Activated CD8-positive, alpha-beta T cell treated with anti-CD3 and anti-CD28 coated beads for 36 hours (primary cell): ENCODE results near the gene ACAD11. TPM values are rescaled to one million over a fixed set of nuclear protein-coding genes. Genes with fewer than 3 reads are reported as not detected.

Source experiments
- ATAC-seq: fragments of 200-7000 bp; cut with Tn5 transposase; one replicate; pipeline ENCODE4 v1.10.0; 2021; ENCODE audit warnings: mild to moderate bottlenecking, moderate library complexity
- CTCF ChIA-PET: fragments of 350-600 bp; sonication (Branson Sonifier 250); formaldehyde crosslinking; loops from one replicate; lab custom pipeline; 2021; ENCODE audit warnings: antibody characterized with exemption; lab: Charles Lee
- POLR2A ChIA-PET: fragments of 350-600 bp; sonication (Branson Sonifier 250); formaldehyde crosslinking; loops from one replicate; lab custom pipeline; 2021; ENCODE audit warnings: antibody characterized with exemption; lab: Charles Lee
- DNase-seq: peaks from one replicate; pipeline ENCODE4 v3.0.0-alpha.2; 2020
- H3K27ac Mint-ChIP-seq: one replicate; pipeline ENCODE4 v1.8.0; 2021; ENCODE audit warnings: mild to moderate bottlenecking, mixed read lengths
- H3K27me3 Mint-ChIP-seq: one replicate; pipeline ENCODE4 v1.8.0; 2021; ENCODE audit warnings: mixed read lengths
- H3K36me3 Mint-ChIP-seq: one replicate; pipeline ENCODE4 v1.8.0; 2021; ENCODE audit warnings: low read depth, mixed read lengths
- H3K4me1 Mint-ChIP-seq: one replicate; pipeline ENCODE4 v1.8.0; 2021; ENCODE audit warnings: low read depth, mixed read lengths
- H3K4me3 Mint-ChIP-seq: one replicate; pipeline ENCODE4 v1.8.0; 2021; ENCODE audit warnings: mild to moderate bottlenecking, moderate library complexity, mixed read lengths
- H3K9me3 Mint-ChIP-seq: one replicate; pipeline ENCODE4 v1.8.0; 2021; ENCODE audit warnings: mixed read lengths
- intact Hi-C: fragments of 100-400 bp; cut with micrococcal nuclease; formaldehyde crosslinking; loops from one replicate; pipeline ENCODE4 v1.10.0; 2022
- total RNA-seq, 2 experiments: library from RNA; stranded (reverse); gene quantifications; one replicate each; pipeline ENCODE4 v1.2.3, GENCODE V29; 2021
- TF ChIP-seq, protein P1 (sequence below): fragments of 200-600 bp; IDR thresholded peaks from one replicate; pipeline ENCODE4 v1.8.0; 2022; ENCODE audit warnings: antibody characterized with exemption, mild to moderate bottlenecking

ACAD11 gene
- total RNA-seq, 2 experiments from 2014 or later, result 20.6 to 22.3 TPM

DNA sequence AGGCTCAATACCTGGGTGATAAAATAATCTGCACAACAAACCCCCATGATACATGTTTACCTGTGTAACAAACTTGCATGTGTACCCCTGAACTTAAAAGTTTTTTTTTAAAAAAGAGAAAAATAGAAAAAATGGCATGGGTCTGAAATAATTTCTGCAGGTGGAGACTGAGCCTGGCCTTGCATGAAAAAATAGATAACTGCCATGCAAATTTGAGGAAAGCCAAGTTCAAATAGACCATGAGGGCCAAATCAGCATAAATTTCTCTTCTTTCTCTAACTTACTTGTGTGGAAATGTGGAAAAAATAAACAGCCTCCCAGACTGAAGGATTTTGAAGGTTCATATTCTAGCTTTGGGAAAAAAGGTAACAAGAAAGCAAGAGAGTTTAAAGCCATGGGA lies 63.3 kb downstream of the ACAD11 start:
- Mint-ChIP-seq H3K36me3 (peaks cover 38% of the 10 kb centered on the region), H3K27ac (no peak overlapping the region), H3K4me3 (no peak overlapping the region), H3K27me3 (no peaks in the 10 kb centered on the region), H3K9me3 (no peaks in the 10 kb centered on the region), H3K4me1 (peaks cover 5% of the 10 kb centered on the region)
- intact Hi-C loops, result no loop called here
- CTCF ChIA-PET, result interaction anchor here (1.5 kb wide), 1 partner anchor 60 kb away, joined by 5 read pairs; no protein-coding TSS in a partner anchor
- DNase-seq (no peak), ATAC-seq (no peak)
- POLR2A ChIA-PET, result no interaction called here
- TF ChIP-seq, protein P1, sequence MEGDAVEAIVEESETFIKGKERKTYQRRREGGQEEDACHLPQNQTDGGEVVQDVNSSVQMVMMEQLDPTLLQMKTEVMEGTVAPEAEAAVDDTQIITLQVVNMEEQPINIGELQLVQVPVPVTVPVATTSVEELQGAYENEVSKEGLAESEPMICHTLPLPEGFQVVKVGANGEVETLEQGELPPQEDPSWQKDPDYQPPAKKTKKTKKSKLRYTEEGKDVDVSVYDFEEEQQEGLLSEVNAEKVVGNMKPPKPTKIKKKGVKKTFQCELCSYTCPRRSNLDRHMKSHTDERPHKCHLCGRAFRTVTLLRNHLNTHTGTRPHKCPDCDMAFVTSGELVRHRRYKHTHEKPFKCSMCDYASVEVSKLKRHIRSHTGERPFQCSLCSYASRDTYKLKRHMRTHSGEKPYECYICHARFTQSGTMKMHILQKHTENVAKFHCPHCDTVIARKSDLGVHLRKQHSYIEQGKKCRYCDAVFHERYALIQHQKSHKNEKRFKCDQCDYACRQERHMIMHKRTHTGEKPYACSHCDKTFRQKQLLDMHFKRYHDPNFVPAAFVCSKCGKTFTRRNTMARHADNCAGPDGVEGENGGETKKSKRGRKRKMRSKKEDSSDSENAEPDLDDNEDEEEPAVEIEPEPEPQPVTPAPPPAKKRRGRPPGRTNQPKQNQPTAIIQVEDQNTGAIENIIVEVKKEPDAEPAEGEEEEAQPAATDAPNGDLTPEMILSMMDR, result no peak

DNA sequence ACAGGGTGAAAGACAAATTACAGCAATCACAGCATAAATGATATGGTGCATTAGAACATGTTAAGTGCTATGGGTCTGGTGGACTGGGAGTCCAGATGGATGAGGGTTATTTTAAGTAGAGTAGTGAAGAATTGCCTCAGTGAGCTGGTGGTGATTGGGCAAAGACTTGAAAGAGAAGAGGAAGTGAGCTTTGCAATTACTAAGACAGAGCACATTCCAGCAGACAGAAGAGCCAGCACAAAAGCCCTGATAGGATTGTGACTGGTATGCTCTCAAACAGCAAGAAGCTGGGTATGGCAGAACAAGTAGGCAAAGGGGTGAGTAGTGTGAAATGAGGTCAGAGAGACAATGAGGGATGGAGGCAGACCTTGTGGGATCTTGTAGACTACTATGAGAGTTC lies 64.6 kb downstream of the ACAD11 start:
- Mint-ChIP-seq H3K27me3 (no peaks in the 10 kb centered on the region), H3K9me3 (no peaks in the 10 kb centered on the region), H3K27ac (no peak overlapping the region), H3K36me3 (peaks cover 46% of the 10 kb centered on the region), H3K4me1 (peaks cover 5% of the 10 kb centered on the region), H3K4me3 (no peak overlapping the region)
- POLR2A ChIA-PET, result no interaction called here
- ATAC-seq (no peak), DNase-seq (no peak)
- CTCF ChIA-PET, result interaction anchor here (1.5 kb wide), 1 partner anchor 59 kb away, joined by 5 read pairs; no protein-coding TSS in a partner anchor
- TF ChIP-seq, protein P1, result no peak
- intact Hi-C loops, result no loop called here

DNA sequence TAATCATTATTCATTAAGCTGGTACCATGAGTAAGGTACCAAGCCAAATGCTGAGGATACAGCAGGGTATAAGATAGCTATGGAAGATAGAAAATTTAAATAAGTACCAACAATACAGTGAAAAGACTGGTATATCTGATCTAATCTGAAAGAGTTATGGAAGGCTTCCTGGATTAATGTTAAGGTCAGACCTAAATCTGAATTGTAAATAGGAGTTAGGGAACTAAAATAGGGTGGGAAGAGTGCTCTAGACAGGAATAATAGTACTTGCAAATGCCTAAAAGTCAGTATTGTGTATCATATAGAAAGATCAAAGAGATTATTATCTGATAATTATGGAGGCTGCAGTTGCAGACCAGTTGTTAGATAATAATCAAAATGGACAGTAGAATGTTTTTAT lies 65.1 kb downstream of the ACAD11 start:
- DNase-seq, result no peak
- no peak for ATAC-seq
- Mint-ChIP-seq H3K36me3 (peaks cover 47% of the 10 kb centered on the region), H3K9me3 (no peaks in the 10 kb centered on the region), H3K27me3 (no peaks in the 10 kb centered on the region), H3K27ac (no peak overlapping the region), H3K4me1 (peaks cover 5% of the 10 kb centered on the region), H3K4me3 (no peak overlapping the region)
- ChIA-PET POLR2A (no interaction called here), CTCF (no interaction called here)
- intact Hi-C loops, result no loop called here
- TF ChIP-seq, protein P1, result no peak

DNA sequence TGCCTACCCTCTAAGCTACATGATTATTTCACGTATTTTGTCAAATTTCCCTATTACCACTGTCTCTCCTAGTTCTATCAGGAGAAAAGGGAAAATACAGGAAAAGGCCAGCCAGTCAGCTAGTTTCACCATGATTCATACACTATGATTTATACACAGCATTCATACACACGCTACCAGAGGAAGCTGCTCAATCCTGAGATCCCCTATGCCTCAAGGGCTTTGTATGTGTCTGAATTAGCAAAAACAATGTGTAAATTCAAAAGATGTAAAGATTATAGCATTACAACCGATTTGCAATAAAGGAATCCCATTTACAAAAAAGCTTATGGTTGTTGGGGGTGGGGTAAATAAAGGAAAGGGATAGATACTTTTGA lies 65.7 kb downstream of the ACAD11 start:
- H3K36me3 Mint-ChIP-seq, result peaks cover 50% of the 10 kb centered on the region
- no peak overlapping the region for H3K27ac Mint-ChIP-seq
- intact Hi-C loops, result no loop called here
- peaks cover 5% of the 10 kb centered on the region for H3K4me1 Mint-ChIP-seq
- CTCF ChIA-PET, result no interaction called here
- POLR2A ChIA-PET, result no interaction called here
- no peaks in the 10 kb centered on the region for H3K27me3 Mint-ChIP-seq
- ATAC-seq, result no peak
- TF ChIP-seq, protein P1, result no peak
- DNase-seq, result no peak
- H3K4me3 Mint-ChIP-seq, result no peak overlapping the region
- H3K9me3 Mint-ChIP-seq, result peaks cover 3% of the 10 kb centered on the region

DNA sequence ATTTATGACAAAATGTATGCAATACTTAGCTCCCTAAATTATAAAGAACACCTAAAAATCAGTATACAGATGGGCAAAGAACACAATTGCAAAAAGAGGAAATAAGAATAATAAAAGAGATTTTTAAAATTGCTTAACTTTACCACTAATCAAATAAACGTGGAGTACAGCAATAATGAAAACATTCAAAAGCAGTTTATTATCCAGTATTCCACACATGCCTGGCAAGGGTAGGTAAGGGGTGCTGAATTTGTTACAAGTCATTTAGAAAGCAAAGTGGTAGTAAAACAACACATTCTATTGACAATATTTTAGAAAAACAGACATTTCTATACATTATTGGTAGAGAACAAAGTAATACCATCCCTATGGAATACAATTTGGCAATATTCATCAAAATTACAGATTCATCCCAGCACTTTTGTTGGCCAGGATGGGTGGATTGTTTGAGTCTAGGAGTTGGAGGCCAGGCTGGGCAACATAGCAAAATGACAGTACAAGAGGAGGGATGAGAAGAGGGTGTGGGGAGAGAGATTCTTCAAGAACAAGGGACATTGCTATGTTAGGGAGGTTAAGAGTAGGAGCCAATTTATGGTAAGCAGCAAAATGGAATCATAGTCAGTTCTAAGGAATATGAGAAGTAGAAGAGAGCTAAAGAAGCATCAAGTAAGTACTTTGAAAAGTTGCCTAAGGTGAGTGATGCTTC lies 66.2 kb downstream of the ACAD11 start:
- CTCF ChIA-PET, result no interaction called here
- TF ChIP-seq, protein P1, result no peak

More for the DNA sequence above, 66.2 kb downstream of the ACAD11 start:
- DNase-seq (no peak), ATAC-seq (no peak)
- Mint-ChIP-seq H3K4me3 (no peak overlapping the region), H3K36me3 (peaks cover 48% of the 10 kb centered on the region), H3K27me3 (no peaks in the 10 kb centered on the region), H3K27ac (no peak overlapping the region), H3K9me3 (peaks cover 3% of the 10 kb centered on the region), H3K4me1 (peaks cover 5% of the 10 kb centered on the region)
- intact Hi-C loops, result no loop called here
- POLR2A ChIA-PET, result no interaction called here
